Fibroblast of mammary gland (primary cell): ENCODE measurements around the gene GBA2.

Experiments used
- DNase-seq: peaks from one replicate; pipeline ENCODE4 v3.0.0-alpha.2; 2010; ENCODE audit warnings: low read depth
- H3K4me3 ChIP-seq: 2 replicates; pipeline ENCODE4 v1.5.1; 2011; ENCODE audit warnings: low read depth, mild to moderate bottlenecking, low read length, moderate library complexity; ENCODE audit not compliant: control insufficient read depth
- CTCF ChIP-seq: conservative IDR thresholded peaks from 2 replicates; pipeline ENCODE4 v1.5.1; 2011; ENCODE audit warnings: low read depth, low read length, inconsistent platforms; ENCODE audit not compliant: control insufficient read depth, insufficient read depth

GBA2 gene

GRCh38 chr9:35791297-35791921 is 42.4 kb upstream of the GBA2 start, which contains the start of gene NPR2:
Gene NPR2, plus strand, starts transcription at chr9:35791591. Its CDS starts 818 bp downstream, at chr9:35792409.
- DNase-seq: no peak
- TF ChIP-seq CTCF: no peak
- H3K4me3 ChIP-seq: peak within 1 kb of the TSS; percentile 57

- peak overlapping the region; percentile 12 for H3K4me3 ChIP-seq
- TF ChIP-seq CTCF: peak; percentile 91
- peak; percentile 89 for DNase-seq
These were observed 41.6 kb upstream of the GBA2 start for GRCh38 chr9:35790385-35791296.

- H3K4me3 ChIP-seq: no peak overlapping the region
- no peak for DNase-seq
- no peak for TF ChIP-seq CTCF
These were observed 41.0 kb upstream of the GBA2 start for GRCh38 chr9:35790025-35790384.

- DNase-seq: no peak
- H3K4me3 ChIP-seq: no peak overlapping the region
- no peak for TF ChIP-seq CTCF
These were observed 40.5 kb upstream of the GBA2 start for GRCh38 chr9:35789541-35789940.

GRCh38 chr9:35783418-35783817 is 34.4 kb upstream of the GBA2 start:
- no peak overlapping the region for H3K4me3 ChIP-seq
- DNase-seq: no peak
- no peak for TF ChIP-seq CTCF

- H3K4me3 ChIP-seq: no peak overlapping the region
- TF ChIP-seq CTCF: no peak
- no peak for DNase-seq
These were observed 32.0 kb upstream of the GBA2 start for GRCh38 chr9:35781066-35781465.
